SU-DHL-6 (cell line): ENCODE results near the gene SKIC8.

ENCODE experiments used
- EZH2phosphoT487 ChIP-seq: fragments of 200-600 bp; sonication (generic), shearing (Covaris generic); conservative IDR thresholded peaks from 2 replicates; pipeline ENCODE4 v1.6.1; 2018; ENCODE audit warnings: mild to moderate bottlenecking, antibody characterized with exemption, low read length, moderate library complexity, mixed read lengths
- TF ChIP-seq, protein P1 (sequence below): fragments of 200-600 bp; sonication (generic); IDR thresholded peaks from one replicate; pipeline ENCODE4 v1.5.1; 2017; ENCODE audit warnings: antibody characterized with exemption, mild to moderate bottlenecking, low read length, moderate library complexity; ENCODE audit not compliant: insufficient read depth, poor library complexity, severe bottlenecking

DNA sequence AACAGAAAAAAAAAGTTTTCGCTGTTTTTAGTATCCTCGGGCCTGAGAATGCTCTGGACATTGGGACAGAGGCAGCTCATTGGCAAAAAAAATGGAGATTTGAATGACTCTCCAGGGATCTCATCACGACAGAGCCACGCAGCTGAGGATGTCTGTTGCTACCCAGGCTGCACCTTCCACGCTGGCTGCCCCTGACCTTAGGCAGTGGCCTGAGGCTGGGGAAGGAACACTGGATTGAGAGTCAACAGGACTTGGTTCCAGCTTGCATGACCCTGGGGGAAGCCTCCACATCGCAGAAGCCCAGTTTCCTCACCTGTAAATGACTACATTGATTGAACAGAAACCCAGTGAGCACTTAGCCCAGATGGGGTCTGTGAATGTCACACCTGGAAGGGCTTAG, 56.4 kb downstream of the SKIC8 start:
- TF ChIP-seq, protein P1, sequence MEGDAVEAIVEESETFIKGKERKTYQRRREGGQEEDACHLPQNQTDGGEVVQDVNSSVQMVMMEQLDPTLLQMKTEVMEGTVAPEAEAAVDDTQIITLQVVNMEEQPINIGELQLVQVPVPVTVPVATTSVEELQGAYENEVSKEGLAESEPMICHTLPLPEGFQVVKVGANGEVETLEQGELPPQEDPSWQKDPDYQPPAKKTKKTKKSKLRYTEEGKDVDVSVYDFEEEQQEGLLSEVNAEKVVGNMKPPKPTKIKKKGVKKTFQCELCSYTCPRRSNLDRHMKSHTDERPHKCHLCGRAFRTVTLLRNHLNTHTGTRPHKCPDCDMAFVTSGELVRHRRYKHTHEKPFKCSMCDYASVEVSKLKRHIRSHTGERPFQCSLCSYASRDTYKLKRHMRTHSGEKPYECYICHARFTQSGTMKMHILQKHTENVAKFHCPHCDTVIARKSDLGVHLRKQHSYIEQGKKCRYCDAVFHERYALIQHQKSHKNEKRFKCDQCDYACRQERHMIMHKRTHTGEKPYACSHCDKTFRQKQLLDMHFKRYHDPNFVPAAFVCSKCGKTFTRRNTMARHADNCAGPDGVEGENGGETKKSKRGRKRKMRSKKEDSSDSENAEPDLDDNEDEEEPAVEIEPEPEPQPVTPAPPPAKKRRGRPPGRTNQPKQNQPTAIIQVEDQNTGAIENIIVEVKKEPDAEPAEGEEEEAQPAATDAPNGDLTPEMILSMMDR, result no peak
- TF ChIP-seq EZH2phosphoT487, result no peak
